IPS DF 4.7 (cell line): ENCODE results near the gene TMEM243.
"Not testable (repeated sequence)": the region's sequence is repeated elsewhere in the genome, so short reads cannot be mapped to it uniquely, and the experiment has no call there.

Source experiments
- DNase-seq: peaks from one replicate; pipeline ENCODE4 v3.0.0-alpha.2; 2013; ENCODE audit warnings: low spot score; ENCODE audit errors: extremely low read depth

The TMEM243 gene

DNA sequence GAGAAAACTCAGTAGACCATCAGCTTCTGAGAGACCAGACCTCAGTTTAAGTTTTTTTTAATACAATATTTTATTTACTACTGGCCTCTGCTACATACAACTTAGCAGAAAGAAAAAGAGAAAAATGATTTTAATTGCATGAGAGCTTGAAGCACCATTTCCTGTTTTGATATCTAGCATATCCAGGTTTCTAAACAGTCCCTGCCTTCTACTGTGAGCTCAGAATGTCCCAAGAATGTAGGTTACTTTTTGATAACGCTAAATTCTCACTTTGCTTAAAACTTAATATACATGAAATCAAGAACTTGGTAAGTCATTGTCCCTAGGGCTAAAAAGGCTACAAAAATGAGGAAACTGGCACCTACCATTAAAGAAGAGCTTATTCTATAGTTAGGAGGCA, 7.0 kb downstream of the TMEM243 start:
- no peak for DNase-seq

GRCh38 chr7:87210506-87210905, 9.0 kb downstream of the TMEM243 start:
- no peak for DNase-seq

- no peak for DNase-seq
Measured at GRCh38 chr7:87209295-87209924, 10.1 kb downstream of the TMEM243 start.

- no peak for DNase-seq
Measured at GRCh38 chr7:87206361-87206760, 13.2 kb downstream of the TMEM243 start.

DNA sequence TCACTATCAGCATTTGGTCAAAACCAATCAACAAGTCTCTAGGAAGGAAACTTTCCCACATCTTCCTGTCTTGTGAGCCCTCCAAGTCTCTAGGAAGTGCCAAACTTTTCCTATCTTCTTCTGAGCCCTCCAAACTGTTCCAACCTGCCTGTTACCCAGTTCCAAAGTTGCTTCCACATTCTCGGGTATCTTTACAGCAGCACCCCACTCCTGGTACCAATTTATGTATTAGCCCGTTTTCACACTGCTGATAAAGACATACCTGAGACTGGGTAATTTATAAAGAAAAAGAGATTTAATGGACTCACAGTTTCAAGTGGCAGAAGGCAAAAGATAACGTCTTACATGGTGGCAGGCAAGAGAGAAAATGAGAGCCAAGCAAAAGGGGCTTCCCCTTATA, 13.8 kb downstream of the TMEM243 start:
- DNase-seq = not testable (repeated sequence)

DNA sequence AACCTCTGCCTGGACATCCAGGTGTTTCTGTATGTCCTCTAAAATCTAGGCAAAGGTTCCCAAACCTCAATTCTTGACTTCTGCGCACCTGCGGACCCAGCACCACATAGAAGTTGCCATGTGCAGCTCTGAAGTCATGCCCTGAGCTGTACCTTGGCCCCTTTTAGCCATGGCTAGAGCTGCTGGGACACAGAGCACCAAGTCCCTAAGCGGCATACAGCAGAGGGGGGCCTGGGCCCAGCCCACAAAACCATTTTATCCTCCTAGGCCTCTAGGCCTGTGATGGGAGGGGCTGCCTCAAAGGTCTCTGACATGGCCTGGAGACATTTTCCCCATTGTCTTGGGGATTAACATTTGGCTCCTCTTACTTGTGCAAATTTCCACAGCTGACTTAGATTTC, 14.6 kb downstream of the TMEM243 start:
- no peak for DNase-seq

- DNase-seq = not testable (repeated sequence)
Measured at GRCh38 chr7:87203929-87204328, 15.6 kb downstream of the TMEM243 start.

DNA sequence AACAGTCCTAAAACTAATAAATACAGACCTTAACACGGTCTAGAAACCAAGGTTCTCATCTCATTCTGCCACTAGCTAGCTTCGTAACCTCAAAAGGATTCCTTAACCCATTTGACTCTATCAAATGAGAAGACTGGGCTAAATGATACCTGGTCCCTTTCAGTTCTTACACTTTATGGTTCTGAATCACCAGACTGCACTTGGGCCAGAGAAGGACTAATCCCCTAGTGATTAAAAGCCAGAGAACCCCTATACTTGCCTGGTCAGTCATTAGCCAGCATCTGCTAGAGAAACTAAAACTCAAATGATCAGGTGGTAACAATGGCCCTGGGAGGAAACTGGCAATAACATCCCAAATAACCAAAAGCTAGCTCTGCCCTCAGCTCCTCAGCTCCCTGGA, 16.8 kb downstream of the TMEM243 start:
- DNase-seq = no peak

DNA sequence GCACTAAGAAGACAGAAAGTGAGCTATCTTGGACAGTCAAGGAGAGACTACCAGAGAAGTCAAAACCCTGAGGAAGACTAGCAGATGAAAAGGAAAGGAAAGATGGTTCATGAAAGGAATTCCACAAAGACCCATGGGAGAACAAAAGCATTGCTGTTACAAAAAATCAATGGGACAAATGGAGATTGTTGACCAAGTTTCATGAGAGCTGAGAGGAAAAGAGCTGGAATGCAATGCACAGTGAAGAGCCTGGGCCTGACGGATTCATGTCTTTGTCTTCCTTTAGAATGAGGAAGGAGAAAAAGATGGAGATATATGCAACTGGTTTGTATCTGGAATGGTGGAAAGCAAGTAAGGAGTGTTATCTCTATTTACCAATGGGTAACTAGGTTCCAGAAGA, 17.3 kb downstream of the TMEM243 start:
- DNase-seq = no peak

DNA sequence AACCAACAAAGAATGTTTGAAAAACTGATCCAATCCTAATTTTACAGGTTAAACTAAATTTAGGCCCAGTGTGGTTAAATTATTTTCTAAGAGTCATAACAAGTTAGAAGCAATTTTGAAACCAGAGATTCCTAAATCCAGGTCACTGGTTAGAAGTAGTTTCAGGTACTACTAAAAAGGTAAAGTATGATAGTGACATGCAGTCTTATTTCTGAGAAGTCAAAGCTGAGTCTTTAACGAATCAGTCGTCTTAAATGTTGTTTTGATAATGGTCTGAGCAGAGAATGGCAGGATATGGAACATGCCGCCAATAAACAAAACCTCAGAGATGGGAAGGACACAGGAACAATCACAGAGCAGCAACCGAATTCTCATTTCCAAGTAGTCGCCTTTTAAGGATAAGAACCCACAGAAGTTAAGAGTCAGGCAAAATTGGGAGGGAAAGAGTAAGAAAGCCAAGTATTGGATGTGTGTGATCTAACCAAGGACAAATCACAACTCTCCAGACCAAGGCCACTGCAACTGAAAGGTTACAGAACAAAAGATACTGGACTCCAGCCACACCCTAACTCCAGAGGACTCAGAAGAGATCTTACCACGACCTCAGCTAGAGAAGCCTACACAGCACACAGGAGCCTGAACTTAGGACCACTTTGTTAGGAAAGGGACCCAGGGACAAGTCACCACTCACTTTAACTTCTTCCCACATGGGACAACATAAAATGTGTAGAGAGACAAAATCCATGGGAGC, 19.7 kb downstream of the TMEM243 start:
- no peak for DNase-seq

- DNase-seq = no peak
Measured at GRCh38 chr7:87199241-87199640, 20.3 kb downstream of the TMEM243 start.

DNA sequence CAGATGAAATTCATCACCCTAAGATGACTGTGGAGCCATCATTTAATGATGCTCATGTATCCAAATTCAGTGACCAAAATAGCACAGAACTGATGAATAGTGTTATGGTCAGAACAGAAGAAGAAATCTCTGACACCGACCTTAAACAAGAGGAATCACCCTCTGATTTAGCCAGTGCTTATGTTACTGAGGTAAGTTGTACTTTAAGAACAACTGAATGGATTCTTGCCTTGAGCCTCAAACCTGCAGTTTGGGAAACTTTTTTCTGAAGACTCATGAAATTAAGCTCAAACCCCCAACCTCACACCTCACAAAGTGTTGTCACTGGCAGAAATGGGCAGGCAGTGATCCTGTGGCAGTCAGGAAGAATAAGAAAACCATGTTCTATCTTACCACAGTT, 25.6 kb downstream of the TMEM243 start:
- DNase-seq = no peak

- DNase-seq = no peak
Measured at GRCh38 chr7:87192784-87193487, 26.6 kb downstream of the TMEM243 start.

DNA sequence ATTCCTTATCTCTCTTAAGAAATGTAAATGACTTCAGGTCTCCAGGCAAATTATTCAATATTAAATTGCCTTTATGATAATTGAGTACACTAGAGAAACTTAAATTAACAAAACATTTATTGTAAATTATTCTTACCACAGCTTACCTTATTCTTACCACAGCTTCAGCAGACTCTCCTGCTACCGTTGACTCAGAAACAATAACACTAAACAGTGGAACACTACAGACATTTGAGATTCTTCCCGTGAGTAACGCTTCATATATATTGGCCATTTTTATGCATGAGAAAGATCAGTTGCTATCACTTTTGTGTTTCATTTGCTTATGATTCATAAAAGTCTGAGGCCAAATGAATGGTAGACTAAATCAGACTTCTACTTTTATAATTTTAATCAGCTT, 28.7 kb downstream of the TMEM243 start:
- no peak for DNase-seq

GRCh38 chr7:87188930-87189329, 30.6 kb downstream of the TMEM243 start:
- no peak for DNase-seq

DNA sequence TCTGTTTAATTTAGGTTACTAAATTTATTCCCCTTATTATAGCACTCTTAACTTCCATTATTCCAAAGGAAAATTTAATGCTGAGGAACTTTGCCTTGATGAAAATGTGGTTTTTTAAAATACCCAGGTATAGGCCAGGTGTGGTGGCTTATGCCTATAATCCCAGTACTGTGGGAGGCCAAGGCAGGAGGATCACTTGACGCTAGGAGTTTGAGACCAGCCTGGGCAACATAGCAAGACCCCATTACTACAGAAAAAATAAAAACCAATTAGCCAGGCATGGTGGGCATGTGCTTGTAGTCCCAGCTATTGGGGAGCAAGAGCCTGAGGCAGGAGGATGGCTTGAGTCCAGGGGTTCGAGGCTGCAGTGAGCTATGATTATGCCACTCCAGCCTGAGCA, 32.4 kb downstream of the TMEM243 start:
- DNase-seq = no peak

GRCh38 chr7:87179180-87179579, 40.4 kb downstream of the TMEM243 start:
- DNase-seq = no peak

GRCh38 chr7:87178320-87178719, 41.2 kb downstream of the TMEM243 start:
- no peak for DNase-seq

GRCh38 chr7:87173471-87173870, 46.1 kb downstream of the TMEM243 start:
- no peak for DNase-seq

DNA sequence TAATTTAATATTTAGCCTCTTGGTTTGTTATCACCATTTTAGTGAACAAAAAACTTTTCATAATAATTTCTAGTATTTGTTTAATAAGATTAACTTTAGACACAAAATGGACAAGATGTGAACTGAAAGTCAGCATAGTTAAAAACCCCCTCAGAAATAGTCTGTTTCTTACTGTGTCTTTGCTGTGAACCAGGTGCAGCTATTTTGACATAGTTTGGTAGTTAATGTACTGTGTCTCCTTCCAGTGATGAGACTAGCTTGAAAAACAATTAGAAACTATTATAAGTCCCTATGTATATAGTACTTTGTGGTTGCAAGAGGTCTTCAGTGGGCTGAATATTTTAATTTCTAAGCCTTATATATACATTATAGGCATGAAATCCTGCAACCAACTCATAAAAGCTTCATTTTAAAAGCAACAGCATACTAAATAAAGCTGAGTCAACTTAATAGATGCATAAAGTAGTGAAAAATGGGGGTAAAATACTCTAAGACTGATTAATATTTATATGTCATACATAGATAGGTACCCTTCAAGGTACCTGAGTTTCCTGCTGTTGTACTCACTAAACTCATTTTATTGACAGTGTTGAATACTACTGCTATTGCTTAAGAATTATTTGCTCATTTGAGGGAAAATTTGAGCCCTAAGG, 48.1 kb downstream of the TMEM243 start:
- no peak for DNase-seq

GRCh38 chr7:87170828-87171227, 48.7 kb downstream of the TMEM243 start:
- no peak for DNase-seq

- no peak for DNase-seq
Measured at GRCh38 chr7:87164433-87164832, 55.1 kb downstream of the TMEM243 start.
